GM19099 (cell line): ENCODE measurements around the gene RBFOX1.

ENCODE experiments used
- POLR2A ChIP-seq: IDR thresholded peaks from 3 replicates; pipeline ENCODE4 v1.6.1; 2011; ENCODE audit warnings: low read depth; ENCODE audit not compliant: insufficient read length; ENCODE audit errors: extremely low read depth

The RBFOX1 gene

GRCh38 chr16:7601100-7601499, 268.5 kb downstream of the RBFOX1 start:
- no peak for TF ChIP-seq POLR2A

GRCh38 chr16:7602291-7602950, 269.8 kb downstream of the RBFOX1 start:
- no peak for TF ChIP-seq POLR2A

DNA sequence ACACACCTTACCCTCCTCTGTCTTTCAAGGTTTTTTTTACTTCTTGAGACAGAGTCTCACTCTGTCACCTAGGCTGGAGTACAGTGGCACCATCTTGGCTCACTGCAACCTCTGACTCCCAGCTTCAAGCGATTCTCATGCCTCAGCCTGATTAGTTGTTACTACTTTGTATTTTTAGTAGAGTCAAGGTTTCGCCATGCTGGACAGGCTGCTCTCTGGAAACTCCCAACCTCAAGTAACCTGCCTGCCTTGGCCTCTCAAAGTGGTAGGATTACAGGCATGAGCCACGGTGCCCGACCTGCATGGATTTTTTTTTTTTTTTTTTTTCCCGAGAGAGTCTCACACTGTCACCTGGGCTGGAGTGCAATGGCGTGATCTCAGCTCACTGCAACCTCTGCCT, 273.2 kb downstream of the RBFOX1 start:
- no peak for TF ChIP-seq POLR2A

GRCh38 chr16:7612671-7613070, 280.0 kb downstream of the RBFOX1 start:
- TF ChIP-seq POLR2A: no peak

GRCh38 chr16:7613518-7613917, 280.9 kb downstream of the RBFOX1 start:
- TF ChIP-seq POLR2A: no peak

DNA sequence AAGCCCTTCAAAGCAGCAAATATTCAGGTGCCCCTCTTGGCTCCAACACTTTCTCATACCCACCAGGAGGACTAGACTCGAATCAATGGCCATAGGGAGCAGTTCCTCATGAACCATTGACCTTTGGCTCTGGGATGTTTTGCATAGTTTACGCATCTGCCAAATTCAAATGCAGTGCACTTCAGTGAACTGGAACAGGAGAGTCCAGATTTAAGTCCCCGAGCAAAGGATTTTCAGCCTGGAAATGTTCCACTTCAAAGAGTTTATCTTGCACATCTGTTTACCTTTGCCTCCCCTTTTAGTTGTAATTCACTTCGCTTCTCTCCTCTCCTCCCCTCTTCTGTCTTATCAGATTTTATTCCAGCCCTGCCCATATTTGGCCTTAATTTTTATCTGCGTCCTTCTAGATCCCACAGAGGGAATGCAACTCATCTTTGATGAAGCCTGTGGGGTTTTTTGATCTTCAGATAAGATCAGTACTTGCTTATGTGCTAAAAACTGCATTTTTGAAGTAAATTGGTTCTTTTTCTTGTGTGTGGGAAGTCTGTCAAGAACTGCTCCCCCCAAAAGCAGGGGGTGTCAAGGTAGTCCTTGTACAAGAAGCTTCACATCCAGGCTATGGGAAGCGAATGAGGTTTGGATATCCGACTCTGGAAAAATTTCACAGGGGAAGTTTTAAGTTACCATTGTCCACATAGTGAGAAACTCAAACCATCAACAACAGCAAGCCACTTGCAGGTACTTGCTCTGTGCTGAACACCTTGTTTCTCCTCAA, 281.6 kb downstream of the RBFOX1 start:
- TF ChIP-seq POLR2A: no peak

DNA sequence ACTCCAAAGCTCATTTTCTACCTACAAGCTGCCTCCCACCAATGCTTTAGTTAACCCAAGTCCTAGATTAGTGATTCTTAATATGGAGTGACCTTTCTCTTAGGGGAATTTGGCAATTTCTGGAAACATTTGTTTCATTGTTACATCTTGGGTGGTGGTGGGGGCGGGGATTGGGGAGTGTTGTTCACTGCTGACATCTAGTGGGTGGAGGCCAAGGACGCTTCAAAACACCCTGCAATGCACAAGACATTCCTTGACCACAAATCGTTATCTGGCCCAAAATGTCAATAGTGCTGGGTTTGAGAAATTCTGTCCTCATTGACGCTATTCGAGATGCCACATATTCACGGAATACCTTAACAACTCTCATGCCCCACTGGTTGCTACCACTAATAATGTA, 282.9 kb downstream of the RBFOX1 start:
- no peak for TF ChIP-seq POLR2A

GRCh38 chr16:7624871-7625766, 292.5 kb downstream of the RBFOX1 start:
- TF ChIP-seq POLR2A: no peak

DNA sequence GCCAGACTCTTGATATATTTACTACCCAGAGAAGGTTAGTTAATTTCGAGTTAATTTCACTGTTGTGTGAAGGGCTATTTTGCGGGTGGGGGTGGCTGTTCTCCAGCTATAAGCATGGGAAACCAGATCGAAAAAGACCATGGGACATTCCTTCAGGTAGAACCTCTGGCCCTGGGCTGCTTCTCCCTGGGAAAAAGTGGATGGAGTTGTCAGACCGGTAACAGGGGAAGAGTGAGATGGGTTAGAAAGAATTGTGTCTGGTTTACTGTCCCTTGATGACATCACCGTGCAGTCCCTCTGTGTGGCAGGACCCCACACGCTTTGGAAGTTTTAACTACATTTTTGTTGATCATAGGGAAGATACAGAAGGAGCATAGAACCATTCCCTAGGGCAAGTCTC, 296.3 kb downstream of the RBFOX1 start:
- no peak for TF ChIP-seq POLR2A

GRCh38 chr16:7629571-7629970, 296.9 kb downstream of the RBFOX1 start:
- no peak for TF ChIP-seq POLR2A

DNA sequence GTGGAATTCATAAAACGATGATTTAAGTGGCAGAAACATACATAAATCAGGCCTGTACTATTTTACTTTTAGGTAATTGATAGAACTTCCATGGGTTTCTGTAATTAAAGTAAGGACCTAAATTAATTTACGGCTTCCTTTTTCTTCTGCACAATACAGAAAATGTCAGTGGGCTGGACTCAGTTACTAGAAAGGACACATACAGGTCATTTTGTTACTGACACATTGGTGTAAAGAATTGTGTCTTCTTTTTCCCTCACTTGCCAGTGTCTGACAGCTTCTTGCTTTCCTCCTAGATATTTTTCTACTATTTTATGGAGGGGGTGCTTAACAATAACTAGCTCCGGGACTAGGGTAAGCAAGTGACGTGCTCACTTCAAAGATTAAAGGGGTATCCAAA, 304.8 kb downstream of the RBFOX1 start:
- no peak for TF ChIP-seq POLR2A

- no peak for TF ChIP-seq POLR2A
Observed at GRCh38 chr16:7638306-7638705, 305.7 kb downstream of the RBFOX1 start.

GRCh38 chr16:7640334-7640733, 307.7 kb downstream of the RBFOX1 start:
- TF ChIP-seq POLR2A: no peak

GRCh38 chr16:7644176-7644575, 311.5 kb downstream of the RBFOX1 start:
- TF ChIP-seq POLR2A: no peak

GRCh38 chr16:7644811-7645210, 312.2 kb downstream of the RBFOX1 start:
- TF ChIP-seq POLR2A: no peak
